NB4 (cell line): ENCODE data around the gene SAGE1.

Experiments used
- CTCF ChIP-seq: IDR thresholded peaks from one replicate; pipeline ENCODE4 v1.5.1; 2012; ENCODE audit warnings: low read depth, low read length
- MAX ChIP-seq: IDR thresholded peaks from 2 replicates; pipeline ENCODE4 v1.6.1; 2011; ENCODE audit warnings: low read depth, low read length
- MYC ChIP-seq: IDR thresholded peaks from 2 replicates; pipeline ENCODE4 v1.6.1; 2011; ENCODE audit warnings: low read depth, low read length
- POLR2A ChIP-seq: IDR thresholded peaks from 2 replicates; pipeline ENCODE4 v1.6.1; 2011; ENCODE audit warnings: mild to moderate bottlenecking; ENCODE audit not compliant: insufficient read length; ENCODE audit errors: extremely low read depth

GRCh38 chrX:135944486-135944885 lies 51.0 kb downstream of the SAGE1 start:
- TF ChIP-seq CTCF = no peak
- TF ChIP-seq POLR2A = no peak
- no peak for TF ChIP-seq MYC
- no peak for TF ChIP-seq MAX
